ENCODE data around the gene ZBED4. TPM values are rescaled to one million over a fixed set of nuclear protein-coding genes. Genes with fewer than 3 reads are reported as not detected.
"Not testable (repeated sequence)": the region's sequence is repeated elsewhere in the genome, so short reads cannot be mapped to it uniquely, and the experiment has no call there.

ZBED4 gene
- total RNA-seq, 1 experiment from 2014 or later: 5.8 TPM

DNA sequence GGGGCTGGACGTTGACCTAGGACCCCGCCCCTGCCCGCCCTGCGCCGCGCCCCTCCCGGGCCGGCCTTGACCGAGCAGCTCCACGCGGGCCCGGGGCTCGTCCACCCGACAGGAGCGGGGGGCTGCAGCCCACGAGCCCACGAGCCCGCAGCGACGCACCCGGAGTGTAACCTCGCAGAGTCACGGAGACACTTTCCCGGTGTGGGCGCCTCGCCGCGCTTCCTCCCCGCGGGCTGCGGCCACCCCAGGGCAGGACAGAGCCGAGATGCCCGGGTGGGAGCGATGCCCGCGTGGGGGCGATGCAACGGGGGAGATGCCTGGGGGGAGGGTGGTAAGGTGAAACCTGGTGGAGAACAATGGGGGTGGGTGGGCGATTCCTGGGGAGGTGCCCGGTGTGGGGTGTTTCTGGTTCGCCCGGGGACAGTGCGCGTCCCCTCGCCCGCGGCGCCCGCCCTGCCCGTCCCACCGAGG lies 4.9 kb upstream of the ZBED4 start:
- DNase-seq: no peak
- H3K27me3 ChIP-seq: peaks cover 46% of the 10 kb centered on the region

DNA sequence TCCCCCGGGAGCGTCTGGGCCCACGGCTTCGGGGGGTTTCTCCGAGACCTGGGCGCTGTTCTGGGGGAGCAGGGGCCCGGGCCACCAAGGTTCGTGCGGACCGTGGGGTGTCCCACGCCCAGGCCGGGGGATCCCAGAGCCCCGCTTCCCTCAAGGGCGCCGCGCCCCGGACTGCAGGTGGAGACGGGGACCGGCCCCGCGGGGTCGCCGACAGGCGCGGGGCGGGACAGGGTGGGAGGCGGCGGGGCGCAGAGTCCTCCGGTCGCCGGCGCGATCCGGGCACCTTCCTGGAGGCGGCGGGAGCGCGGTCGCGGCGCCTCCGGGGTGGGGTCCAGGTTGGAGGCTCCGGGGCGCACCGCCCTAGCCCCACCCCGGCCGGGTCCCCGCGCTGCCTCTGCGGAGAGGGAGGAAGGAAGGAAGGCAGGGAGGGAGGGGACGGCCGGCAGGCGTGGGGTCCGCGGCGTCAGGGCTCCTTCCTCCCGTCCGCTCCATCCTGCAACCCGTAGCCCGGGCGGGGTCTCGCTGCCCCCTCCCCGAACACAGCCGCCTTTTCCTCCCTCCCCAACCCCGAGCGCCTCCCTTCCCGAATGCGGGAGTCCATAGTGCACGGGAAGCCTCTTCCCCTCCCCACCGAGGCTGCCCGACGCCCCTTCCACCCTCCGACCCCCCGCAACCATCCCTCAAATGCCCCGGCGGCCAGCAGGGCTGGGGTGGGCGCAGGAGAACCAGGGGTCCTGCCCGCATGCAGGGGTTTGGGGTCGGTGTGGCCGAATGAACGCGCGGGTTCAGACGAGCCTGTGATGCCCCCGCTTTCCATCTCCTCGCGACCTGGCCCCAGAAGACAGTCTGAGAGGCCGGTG lies 4.3 kb upstream of the ZBED4 start:
- DNase-seq: no peak
- no peaks in the 10 kb centered on the region for H3K9me3 ChIP-seq
- no peak overlapping the region for H3K4me3 ChIP-seq
- peaks cover 46% of the 10 kb centered on the region for H3K27me3 ChIP-seq
- H3K36me3 ChIP-seq: no peaks in the 10 kb centered on the region

More for the DNA sequence above, 4.9 kb upstream of the ZBED4 start:
- no peak overlapping the region for H3K4me3 ChIP-seq
- no peaks in the 10 kb centered on the region for H3K9me3 ChIP-seq
- no peaks in the 10 kb centered on the region for H3K36me3 ChIP-seq

DNA sequence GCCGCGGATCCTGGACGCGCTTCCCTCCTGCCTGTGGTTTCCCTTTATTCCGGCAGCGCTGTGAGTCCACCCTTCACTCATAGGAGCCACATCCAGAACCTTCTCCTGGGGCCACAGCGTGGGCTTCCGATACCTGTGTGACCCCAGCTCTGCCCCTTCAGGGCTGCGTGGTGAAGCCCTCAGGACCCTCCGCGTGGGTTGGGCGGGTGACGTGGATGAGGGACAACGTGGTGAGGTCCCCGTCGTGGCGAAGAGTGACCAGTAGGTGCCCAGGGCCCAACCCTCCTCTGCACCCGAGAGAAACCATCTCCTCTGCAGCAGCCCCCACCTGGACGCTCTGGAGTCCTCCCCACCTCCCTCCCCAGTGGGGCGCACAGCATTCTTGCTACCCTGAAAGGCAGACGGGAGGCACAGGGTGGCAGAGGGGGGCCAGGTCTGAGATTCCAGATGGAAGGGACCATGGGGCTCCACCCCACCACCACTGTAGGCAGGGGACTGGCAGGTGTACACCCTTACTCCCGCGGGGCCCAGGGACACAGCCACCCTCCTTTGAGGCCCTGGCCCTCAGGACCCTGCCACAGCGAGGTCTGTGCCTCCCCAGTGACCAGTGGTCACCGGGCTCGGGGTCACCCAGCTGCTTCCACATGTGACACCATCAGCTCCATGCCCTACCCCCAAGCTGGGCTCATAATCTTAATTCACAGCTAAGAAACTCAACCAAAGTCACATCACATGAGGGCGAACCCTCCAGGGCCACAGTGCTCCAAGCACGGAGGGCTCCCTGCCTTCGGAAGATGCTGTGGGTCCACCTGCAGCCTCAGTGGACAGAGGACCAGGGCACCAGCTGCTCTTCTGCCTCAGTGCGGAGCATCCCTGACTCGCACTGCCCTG lies 3.4 kb upstream of the ZBED4 start:
- Histone ChIP-seq H3K4me3 (no peak overlapping the region), H3K36me3 (no peaks in the 10 kb centered on the region), H3K9me3 (no peaks in the 10 kb centered on the region), H3K27me3 (peaks cover 40% of the 10 kb centered on the region)
- DNase-seq: no peak

DNA sequence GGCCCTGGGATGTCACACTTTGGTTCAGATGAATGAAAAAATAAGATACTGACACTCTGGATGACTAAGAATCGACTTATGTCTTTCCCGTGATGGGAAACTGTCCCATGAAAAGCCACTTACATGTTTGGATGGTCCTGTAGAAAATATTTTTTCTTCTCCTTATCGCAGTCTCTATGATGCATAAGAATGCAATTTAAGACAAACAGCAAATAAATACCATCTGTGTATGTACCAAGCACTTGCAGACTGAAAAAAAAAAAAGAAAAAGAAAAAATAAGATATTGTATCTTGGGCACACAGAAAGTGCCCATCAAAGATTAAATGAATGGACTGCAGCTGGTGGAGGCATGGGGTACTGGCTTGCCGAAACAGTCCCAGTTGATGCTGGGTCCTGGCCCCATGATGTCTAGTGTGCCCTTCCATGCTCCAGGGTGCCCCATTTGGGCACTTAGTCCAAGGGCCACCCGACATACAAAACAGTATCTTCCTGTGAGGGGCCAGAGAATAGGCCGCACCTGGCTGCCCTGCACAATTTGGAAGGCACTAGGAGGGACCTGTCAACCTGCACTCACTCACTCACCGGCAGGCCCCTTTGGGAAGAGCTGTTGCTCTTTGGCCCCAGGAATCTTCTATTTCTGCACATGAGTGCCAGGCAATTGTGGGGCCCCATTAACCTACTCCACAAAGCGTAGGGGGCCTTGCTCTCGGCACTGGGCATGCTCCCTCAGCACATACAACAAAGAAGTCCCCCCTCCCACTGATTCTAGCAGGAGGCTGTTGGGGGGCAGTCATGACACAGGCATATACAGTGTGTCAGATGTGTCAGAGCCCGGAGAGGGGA lies 2.5 kb upstream of the ZBED4 start:
- no peak for DNase-seq

DNA sequence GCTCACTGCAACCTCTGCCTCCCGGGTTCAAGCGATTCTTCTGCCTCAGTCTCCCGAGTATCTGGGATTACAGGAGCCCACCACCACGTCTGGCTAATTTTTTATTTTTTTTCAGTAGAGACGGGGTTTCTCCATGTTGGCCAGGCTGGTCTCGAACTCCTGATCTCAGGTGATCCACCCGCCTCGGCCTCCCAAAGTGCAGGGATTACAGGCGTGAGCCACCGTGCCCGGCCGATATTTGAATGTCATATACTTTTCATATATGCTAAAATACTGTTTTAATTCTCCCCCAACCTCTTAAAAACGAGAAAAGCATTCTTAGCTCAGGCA lies 1.1 kb upstream of the ZBED4 start:
- H3K36me3 ChIP-seq, H3K9me3 ChIP-seq, DNase-seq: not testable (repeated sequence)
- peaks cover 26% of the 10 kb centered on the region for H3K27me3 ChIP-seq
- peak overlapping the region; percentile 80 for H3K4me3 ChIP-seq

More for the DNA sequence above, 2.5 kb upstream of the ZBED4 start:
- H3K27me3 ChIP-seq: peaks cover 37% of the 10 kb centered on the region
- no peaks in the 10 kb centered on the region for H3K9me3 ChIP-seq
- no peaks in the 10 kb centered on the region for H3K36me3 ChIP-seq
- H3K4me3 ChIP-seq: no peak overlapping the region

- Histone ChIP-seq H3K36me3 (0 out of 2 replicates have a peak, but pooled peaks cover 2% of the 10 kb centered on the region), H3K27me3 (peaks cover 9% of the 10 kb centered on the region)
Observed at GRCh38 chr22:49853981-49854831, 562 bp downstream of the ZBED4 start.

DNA sequence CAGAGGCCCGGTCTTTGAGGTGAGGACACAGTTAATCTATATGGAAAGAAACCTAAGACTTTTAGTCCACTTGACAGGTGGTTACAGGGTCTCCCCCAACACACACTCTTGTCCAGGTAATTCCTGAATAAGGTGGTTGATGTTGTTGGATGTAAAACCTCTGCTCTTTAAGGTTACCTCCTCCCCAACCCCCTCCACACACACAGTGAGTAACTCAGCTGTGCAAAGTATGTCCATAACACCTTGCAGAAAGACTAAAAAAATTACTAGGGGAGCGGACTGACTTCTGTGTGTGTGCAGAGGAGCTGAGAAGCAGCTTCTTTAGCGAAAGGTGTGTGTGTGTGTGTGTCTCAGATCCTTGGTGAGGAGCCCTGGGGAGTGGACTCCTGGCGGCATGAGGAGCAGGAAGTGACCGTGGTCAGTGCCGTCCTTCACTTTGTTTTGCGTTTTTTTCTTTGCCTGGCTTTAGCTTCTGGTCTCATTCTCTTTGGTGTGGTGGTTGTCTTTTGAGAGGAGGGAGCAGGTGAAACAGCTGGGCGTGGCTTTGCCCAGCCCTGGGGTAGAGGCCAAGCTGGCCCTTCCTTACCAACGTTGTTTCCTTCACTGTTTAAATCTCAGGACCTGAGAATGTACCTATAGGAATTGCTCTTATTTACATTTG lies 1.7 kb downstream of the ZBED4 start:
- Histone ChIP-seq H3K4me3 (peak overlapping the region; percentile 66), H3K9me3 (no peaks in the 10 kb centered on the region), H3K36me3 (0 out of 2 replicates have a peak, but pooled peaks cover 2% of the 10 kb centered on the region), H3K27me3 (no peaks in the 10 kb centered on the region)
- no peak for DNase-seq

More at GRCh38 chr22:49853981-49854831, 562 bp downstream of the ZBED4 start:
- Histone ChIP-seq H3K4me3 (peak overlapping the region; percentile 66), H3K9me3 (no peaks in the 10 kb centered on the region)
- DNase-seq: peak; percentile 14

- H3K36me3 ChIP-seq: 0 out of 2 replicates have a peak, but pooled peaks cover 2% of the 10 kb centered on the region
- no peaks in the 10 kb centered on the region for H3K27me3 ChIP-seq
- DNase-seq: no peak
- no peak overlapping the region for H3K4me3 ChIP-seq
- no peaks in the 10 kb centered on the region for H3K9me3 ChIP-seq
Observed at GRCh38 chr22:49856343-49856742, 2.7 kb downstream of the ZBED4 start.

DNA sequence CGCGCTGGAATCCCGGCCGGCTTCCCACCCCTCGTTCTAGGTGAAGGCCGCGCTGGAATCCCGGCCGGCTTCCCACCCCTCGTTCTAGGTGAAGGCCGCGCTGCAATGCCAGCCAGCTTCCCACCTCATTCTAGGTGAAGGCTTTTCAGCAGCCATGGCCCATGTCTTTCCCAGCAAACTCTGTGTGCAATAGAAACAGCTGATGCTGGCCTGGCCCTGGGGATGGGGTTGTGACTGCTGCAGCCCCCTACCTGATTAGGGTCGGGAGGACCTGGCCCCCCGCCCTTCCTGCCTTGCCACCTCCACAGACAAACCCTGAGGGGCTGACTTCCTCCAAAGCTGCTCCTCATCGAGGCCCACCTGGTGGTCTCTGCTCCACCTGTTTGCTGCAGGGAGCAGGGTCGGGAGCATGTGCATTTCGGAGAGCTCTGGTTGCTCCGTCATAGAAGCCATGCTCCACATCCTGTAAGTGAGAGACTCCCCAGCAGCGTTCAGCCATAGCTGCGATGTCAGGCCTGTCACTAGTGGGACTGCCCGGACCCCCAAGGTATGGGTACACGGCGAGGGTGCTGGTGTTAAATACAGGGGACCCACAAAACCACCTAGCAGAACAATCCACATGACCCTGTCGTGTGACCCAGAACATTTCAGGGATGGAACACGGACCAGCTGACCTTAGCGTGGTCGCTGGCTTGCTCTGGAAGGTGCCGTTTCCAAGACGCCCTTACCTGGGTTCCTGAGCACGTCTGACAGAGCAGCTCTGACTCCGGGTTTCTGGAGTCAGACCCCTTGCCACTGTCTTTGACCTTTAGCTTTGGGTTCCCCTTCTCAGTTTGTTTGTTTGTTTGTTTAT lies 3.3 kb downstream of the ZBED4 start:
- 0 out of 2 replicates have a peak, but pooled peaks cover 2% of the 10 kb centered on the region for H3K36me3 ChIP-seq
- H3K9me3 ChIP-seq: no peaks in the 10 kb centered on the region
- no peaks in the 10 kb centered on the region for H3K27me3 ChIP-seq
- DNase-seq: no peak
- no peak overlapping the region for H3K4me3 ChIP-seq

GRCh38 chr22:49858827-49859226 lies 5.2 kb downstream of the ZBED4 start:
- Histone ChIP-seq H3K36me3 (peaks cover 4% of the 10 kb centered on the region), H3K4me3 (no peak overlapping the region), H3K27me3 (no peaks in the 10 kb centered on the region), H3K9me3 (no peaks in the 10 kb centered on the region)
- DNase-seq: no peak

GRCh38 chr22:49861642-49862495 lies 8.2 kb downstream of the ZBED4 start:
- DNase-seq: no peak
- Histone ChIP-seq H3K4me3 (no peak overlapping the region), H3K9me3 (peaks cover 6% of the 10 kb centered on the region), H3K27me3 (no peaks in the 10 kb centered on the region), H3K36me3 (peaks cover 10% of the 10 kb centered on the region)

GRCh38 chr22:49862496-49862776 lies 8.8 kb downstream of the ZBED4 start:
- DNase-seq: no peak
- Histone ChIP-seq H3K9me3 (peaks cover 8% of the 10 kb centered on the region), H3K27me3 (no peaks in the 10 kb centered on the region), H3K4me3 (no peak overlapping the region), H3K36me3 (peaks cover 16% of the 10 kb centered on the region)

GRCh38 chr22:49863931-49864330 lies 10.3 kb downstream of the ZBED4 start:
- peaks cover 15% of the 10 kb centered on the region for H3K9me3 ChIP-seq
- H3K27me3 ChIP-seq: no peaks in the 10 kb centered on the region
- H3K36me3 ChIP-seq: peaks cover 26% of the 10 kb centered on the region
- DNase-seq: no peak
- no peak overlapping the region for H3K4me3 ChIP-seq

DNA sequence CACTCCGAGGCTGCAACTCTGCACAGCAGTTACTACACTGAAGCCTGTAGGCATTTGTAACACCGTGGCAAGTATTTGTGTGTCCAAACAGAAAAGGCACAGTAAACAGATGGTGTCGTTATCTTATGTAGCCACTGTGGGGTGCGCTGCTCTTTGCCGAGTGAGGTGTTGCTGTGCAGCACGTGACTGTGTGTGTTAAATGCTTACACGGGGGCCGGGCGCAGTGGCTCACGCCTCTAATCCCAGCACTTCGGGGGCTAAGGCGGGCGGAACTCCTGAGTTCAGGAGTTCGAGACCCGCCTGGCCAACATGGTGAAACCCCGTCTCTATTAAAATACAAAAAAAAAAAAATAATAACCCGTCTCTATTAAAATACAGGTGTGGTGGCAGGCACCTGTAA lies 11.5 kb downstream of the ZBED4 start:
- DNase-seq: no peak
- Histone ChIP-seq H3K9me3 (peaks cover 27% of the 10 kb centered on the region), H3K27me3 (no peaks in the 10 kb centered on the region), H3K36me3 (peaks cover 32% of the 10 kb centered on the region), H3K4me3 (no peak overlapping the region)
